K562 (cell line): ENCODE measurements around the gene MLLT1. TPM values are rescaled to one million over a fixed set of nuclear protein-coding genes. Genes with fewer than 3 reads are reported as not detected.
A peak's percentile ranks its signal among the peaks of the same experiment; 100 is the strongest.

ENCODE experiments used
- ATAC-seq: fragments of 200-7000 bp; cut with Tn5 transposase; 3 replicates; pipeline ENCODE4 v1.9.1; 2020; ENCODE audit warnings: moderate library complexity
- BruUV-seq: library from RNA; stranded (reverse); fragments of 400-500 nt; replicated peaks from 2 replicates; lab custom pipeline; 2021; lab: Mats Ljungman, UMichigan
- CTCF ChIA-PET: fragments of 300-600 bp; formaldehyde crosslinking; extraction: SDS; loops from one replicate; lab custom pipeline; 2021; ENCODE audit warnings: low intra/inter-chr PET ratio; lab: Yijun Ruan, JAX
- POLR2A ChIA-PET: fragments of 300-600, 350-650 bp; sonication (Branson Sonifier 250); formaldehyde crosslinking; extraction: SDS; loops from one replicate; lab custom pipeline; 2021; ENCODE audit warnings: antibody characterized with exemption, inconsistent platforms; lab: Yijun Ruan, JAX
- DNase-seq, 4 experiments: peaks; one replicate each; pipeline versions ENCODE4 v3.0.0 to v3.0.0-alpha.2; 2011 to 2018; ENCODE audit warnings: low spot score in 3 of 4, mixed read lengths in 3 of 4; ENCODE audit errors: extremely low read depth in 1 of 4
- FAIRE-seq: peaks from 2 replicates; lab custom pipeline; 2011; peaks lifted over from hg19 to GRCh38; lab: Jason Lieb, UNC
- H2AFZ ChIP-seq: 2 replicates; pipeline ENCODE4 v1.6.0; 2011; ENCODE audit warnings: low read depth, low read length, control low read depth, inconsistent platforms
- H3K27ac ChIP-seq: fragments of 200-600 bp; 3 replicates; pipeline ENCODE4 v1.8.0; 2011; ENCODE audit warnings: low read depth, mild to moderate bottlenecking, control low read depth, inconsistent platforms, low read length, moderate library complexity, mixed read lengths; ENCODE audit errors: extremely low read depth
- H3K27me3 ChIP-seq, 2 experiments: fragments of 300-600 bp in 1 of 2; 2 replicates in 1 of 2; 3 replicates in 1 of 2; pipeline versions ENCODE4 v1.6.0 to v1.8.0; 2011; ENCODE audit warnings: inconsistent platforms in 2 of 2, low read length in 2 of 2, mild to moderate bottlenecking in 1 of 2, mixed read lengths in 1 of 2, moderate library complexity in 1 of 2; ENCODE audit not compliant: control insufficient read depth in 2 of 2, insufficient read depth in 2 of 2
- H3K36me3 ChIP-seq: fragments of 300-600 bp; 3 replicates; pipeline ENCODE4 v1.8.0; 2011; ENCODE audit warnings: mild to moderate bottlenecking, low read length, inconsistent platforms; ENCODE audit not compliant: control insufficient read depth, insufficient read depth
- H3K4me1 ChIP-seq, 2 experiments: fragments of 200-600 bp in 1 of 2; replicated peaks in 1 of 2; 2 replicates in 1 of 2; 3 replicates in 1 of 2; pipeline versions ENCODE4 v1.5.1 to v1.8.0; 2011; ENCODE audit warnings: inconsistent platforms in 2 of 2, low read length in 2 of 2, mild to moderate bottlenecking in 1 of 2, mixed read lengths in 1 of 2, moderate library complexity in 1 of 2; ENCODE audit not compliant: control insufficient read depth in 2 of 2, insufficient read depth in 2 of 2
- H3K4me2 ChIP-seq: 2 replicates; pipeline ENCODE4 v1.6.1; 2011; ENCODE audit warnings: low read length, control low read depth, inconsistent platforms, mixed read lengths; ENCODE audit not compliant: insufficient read depth
- H3K4me3 ChIP-seq: fragments of 200-600 bp; sonication (generic), shearing (Covaris generic); 2 replicates; pipeline ENCODE4 v1.5.1; 2016; ENCODE audit warnings: control low read depth, inconsistent platforms
- H3K79me2 ChIP-seq: fragments of 200-600 bp; 3 replicates; pipeline ENCODE4 v1.8.0; 2011; ENCODE audit warnings: low read length, inconsistent platforms; ENCODE audit not compliant: control insufficient read depth, insufficient read depth
- H3K9ac ChIP-seq, 2 experiments: 2 replicates each; pipeline versions ENCODE4 v1.6.0 to v1.6.1; 2011; ENCODE audit warnings: low read depth in 2 of 2, low read length in 2 of 2, control low read depth in 1 of 2, inconsistent platforms in 1 of 2, mild to moderate bottlenecking in 1 of 2, mixed read lengths in 1 of 2; ENCODE audit not compliant: insufficient read depth in 1 of 2
- H3K9me1 ChIP-seq: one replicate; pipeline ENCODE4 v1.6.0; 2011; ENCODE audit warnings: inconsistent platforms, mild to moderate bottlenecking, low read length, moderate library complexity; ENCODE audit not compliant: control insufficient read depth, insufficient read depth
- H3K9me3 ChIP-seq: replicated peaks from 2 replicates; pipeline ENCODE4 v1.5.1; 2011; ENCODE audit warnings: low read depth, low read length, inconsistent platforms; ENCODE audit not compliant: control insufficient read depth, insufficient read depth
- H4K20me1 ChIP-seq: replicated peaks from 2 replicates; pipeline ENCODE4 v1.6.1; 2011; ENCODE audit warnings: low read length, inconsistent platforms, mixed read lengths; ENCODE audit not compliant: control insufficient read depth, insufficient read depth
- ATF1 ChIP-seq, 2 experiments: fragments of 450-650 bp in 1 of 2; IDR thresholded peaks; 2 replicates each; pipeline ENCODE4 v1.6.1; 2016; ENCODE audit warnings: missing compliant biosample characterization in 1 of 2, missing genetic modification characterization in 1 of 2
- CREBBP ChIP-seq: IDR thresholded peaks from one replicate; pipeline ENCODE4 v1.6.1; 2012; ENCODE audit warnings: low read depth, mild to moderate bottlenecking, control low read depth, inconsistent platforms, low read length
- EP300 ChIP-seq: IDR thresholded peaks from 2 replicates; pipeline ENCODE4 v1.6.1; 2012; ENCODE audit warnings: low read length, improper control_type of control experiment
- FOXK1 ChIP-seq: sonication (generic); formaldehyde crosslinking; IDR thresholded peaks from 2 replicates; pipeline ENCODE4 v1.8.0; 2022; ENCODE audit warnings: missing genetic modification reagents, mild to moderate bottlenecking, borderline replicate concordance
- HOXB6 ChIP-seq: fragments of 250-450 bp; sonication (Bioruptor Pico); IDR thresholded peaks from 2 replicates; pipeline ENCODE4 v1.5.1; 2022; ENCODE audit warnings: mild to moderate bottlenecking, borderline replicate concordance
- MCM2 ChIP-seq: fragments of 450-650 bp; IDR thresholded peaks from 2 replicates; pipeline ENCODE4 v1.6.1; 2017; ENCODE audit warnings: low read depth, mild to moderate bottlenecking
- MECOM ChIP-seq: fragments of 250-450 bp; sonication (Bioruptor Pico); IDR thresholded peaks from 2 replicates; pipeline ENCODE4 v1.8.0; 2022; ENCODE audit warnings: inconsistent platforms
- PHF20 ChIP-seq: fragments of 450-650 bp; IDR thresholded peaks from 2 replicates; pipeline ENCODE4 v1.6.1; 2018; ENCODE audit not compliant: partially characterized antibody
- POLR3A ChIP-seq: IDR thresholded peaks from 2 replicates; pipeline ENCODE4 v1.6.1; 2011; ENCODE audit warnings: borderline replicate concordance, mild to moderate bottlenecking, moderate library complexity; ENCODE audit not compliant: insufficient read length, insufficient read depth; ENCODE audit errors: extremely low read depth
- RBM25 ChIP-seq: fragments of 200-400 bp; formaldehyde crosslinking; IDR thresholded peaks from 2 replicates; pipeline ENCODE4 v1.6.1; 2018; ENCODE audit warnings: low read length, low read depth, moderate library complexity; ENCODE audit not compliant: severe bottlenecking
- SRSF7 ChIP-seq: fragments of 200-400 bp; formaldehyde crosslinking; optimal IDR thresholded peaks from 2 replicates; pipeline ENCODE3; 2017; ENCODE audit warnings: mild to moderate bottlenecking, low read depth, low read length
- TRIM24 ChIP-seq, 2 experiments: fragments of 450-650 bp; IDR thresholded peaks; 2 replicates each; pipeline ENCODE4 v1.6.1; 2016
- ZNF121 ChIP-seq: sonication (generic); formaldehyde crosslinking; conservative IDR thresholded peaks from 2 replicates; pipeline ENCODE4 v1.8.0; 2022; ENCODE audit warnings: missing genetic modification reagents
- ZNF589 ChIP-seq: fragments of 200-800 bp; sonication (Bioruptor generic); IDR thresholded peaks from 2 replicates; pipeline ENCODE4 v1.6.1; 2016; ENCODE audit warnings: low read depth, missing genetic modification characterization, missing compliant biosample characterization
- ZNF75A ChIP-seq: fragments of 450-650 bp; formaldehyde crosslinking; IDR thresholded peaks from 2 replicates; pipeline ENCODE4 v1.4.0; 2020; ENCODE audit warnings: mild to moderate bottlenecking
- ZNF766 ChIP-seq: fragments of 200-800 bp; sonication (Bioruptor generic); conservative IDR thresholded peaks from 2 replicates; pipeline ENCODE4 v1.6.1; 2016; ENCODE audit warnings: missing genetic modification characterization, missing compliant biosample characterization
- ZNF778 ChIP-seq: fragments of 450-650 bp; formaldehyde crosslinking; IDR thresholded peaks from 2 replicates; pipeline ENCODE4 v1.4.0; 2020; ENCODE audit warnings: mild to moderate bottlenecking, moderate library complexity
- WGBS: fragments of 100-300 bp; shearing (Covaris generic); methylation state at CpG from one replicate; pipeline ENCODE4 v1.1.6; 2016; ENCODE audit warnings: low coverage, mixed read lengths; ENCODE audit not compliant: insufficient coverage; ENCODE audit errors: missing lambda C conversion rate; 5-methylcytosine and 5-hydroxymethylcytosine counted together
- in situ Hi-C: fragments of 300-500 bp; cut with MboI; formaldehyde crosslinking; loops from 4 replicates; pipeline ENCODE4 v1.15.0; 2018; ENCODE audit warnings: inconsistent platforms, mixed read lengths
- intact Hi-C: fragments of 100-400 bp; cut with micrococcal nuclease; formaldehyde crosslinking; loops from 2 replicates; pipeline ENCODE4 v1.14.2; 2022
- polyA plus RNA-seq, 8 experiments: library from polyadenylated mRNA; depleted of rRNA in 4 of 8; stranded (reverse) in 5 of 8; unstranded in 3 of 8; fragments of >200 nt; fragmentation: Nextera tagmentation in 2 of 8; fragmentation: Illumina TruSeq in 1 of 8; extraction: Ambion mirVana in 2 of 8; extraction: Trizol in 1 of 8; gene quantifications; 2 replicates each; pipeline versions ENCODE4 v1.2.1 to v1.2.3, GENCODE V29; 2011 to 2014; ENCODE audit warnings: inconsistent platforms in 1 of 8, missing spikeins in 1 of 8
- total RNA-seq, 7 experiments: library from RNA; depleted of rRNA in 6 of 7; stranded (reverse); fragments of >200 nt in 6 of 7; fragmentation: Illumina TruSeq in 2 of 7; extraction: Trizol in 2 of 7; gene quantifications; 2 replicates each; pipeline versions ENCODE4 v1.2.1 to v1.2.3, GENCODE V29; 2011 to 2021; ENCODE audit warnings: low replicate concordance in 1 of 7

The MLLT1 gene
- total and polyA plus RNA-seq, 9 of the 15 experiments (the other 6 are each of a cell fraction or from before 2014, with no cell fraction given) = 0.23 to 63.5 (median 15.4) TPM

GRCh38 chr19:6325614-6326013 lies 45.8 kb upstream of the MLLT1 start:
- ATAC-seq (no peak), FAIRE-seq (no peak), DNase-seq (no peak)
- Histone ChIP-seq H3K9me3 (0 out of 2 replicates have a peak, but pooled peaks cover 4% of the 10 kb centered on the region), H3K4me2 (no peak overlapping the region), H3K27me3 (peaks cover 14 to 31% of the 10 kb centered on the region in 2 experiments), H3K9me1 (no peaks in the 10 kb centered on the region), H2AFZ (no peak overlapping the region), H3K4me1 (no peaks in the 10 kb centered on the region), H3K79me2 (no peaks in the 10 kb centered on the region), H3K4me3 (no peak overlapping the region), H3K27ac (no peak overlapping the region), H4K20me1 (no peaks in the 10 kb centered on the region), H3K36me3 (no peaks in the 10 kb centered on the region), H3K9ac (no peak overlapping the region)
- POLR2A ChIA-PET = no interaction called here
- TF ChIP-seq RBM25 (peak; percentile 21), ZNF121 (CRISPR knock-in tag) (peak; percentile 91), MCM2 (no peak)
- BruUV-seq = no TSS peak
- intact Hi-C loops = no loop called here
- WGBS = 5% methylated on average over 4 of the region's 4 CpGs
- CTCF ChIA-PET = no interaction called here
- in situ Hi-C loops = no loop called here

GRCh38 chr19:6324757-6325156 lies 45.0 kb upstream of the MLLT1 start:
- Histone ChIP-seq H2AFZ (no peak overlapping the region), H3K9me1 (no peaks in the 10 kb centered on the region), H3K79me2 (no peaks in the 10 kb centered on the region), H3K36me3 (no peaks in the 10 kb centered on the region), H4K20me1 (no peaks in the 10 kb centered on the region), H3K4me3 (no peak overlapping the region), H3K4me2 (no peak overlapping the region), H3K9me3 (0 out of 2 replicates have a peak, but pooled peaks cover 4% of the 10 kb centered on the region), H3K9ac (no peak overlapping the region), H3K27ac (no peak overlapping the region), H3K4me1 (no peaks in the 10 kb centered on the region), H3K27me3 (peaks cover 14 to 33% of the 10 kb centered on the region in 2 experiments)
- FAIRE-seq (no peak), ATAC-seq (no peak), DNase-seq (no peak)
- 6% methylated on average over 4 of the region's 4 CpGs for WGBS
- ChIA-PET POLR2A (no interaction called here), CTCF (no interaction called here)
- BruUV-seq = no TSS peak
- TF ChIP-seq POLR3A (no peak), ZNF766 (CRISPR knock-in tag) (no peak), FOXK1 (no peak), CREBBP (no peak), ZNF778 (CRISPR knock-in tag) (no peak), ZNF589 (no peak), HOXB6 (no peak), SRSF7 (no peak), ATF1 (CRISPR knock-in tag; IDR thresholded peaks at IDR 0.05) (no peak), ATF1 (tag; IDR thresholded peaks at IDR 0.05) (no peak), PHF20 (no peak), MECOM (no peak), EP300 (no peak), TRIM24 (IDR thresholded peaks at IDR 0.05) (no peak), ZNF75A (CRISPR knock-in tag) (no peak)
- intact Hi-C loops (no loop called here), in situ Hi-C loops (no loop called here)
